GM12872 (cell line): Measurements from ENCODE around the gene F10.

Source experiments
- CTCF ChIP-seq: IDR thresholded peaks from 3 replicates; pipeline ENCODE4 v1.5.1; 2011; ENCODE audit warnings: low read depth, mild to moderate bottlenecking, low read length, moderate library complexity; ENCODE audit not compliant: insufficient read depth

The F10 gene

GRCh38 chr13:113115363-113116205, 7.0 kb upstream of the F10 start:
- no peak for TF ChIP-seq CTCF

- TF ChIP-seq CTCF, result no peak
Observed at GRCh38 chr13:113116206-113116800, 6.3 kb upstream of the F10 start.

- no peak for TF ChIP-seq CTCF
Observed at GRCh38 chr13:113116871-113117271, 5.7 kb upstream of the F10 start.

GRCh38 chr13:113117335-113117872, 5.2 kb upstream of the F10 start:
- no peak for TF ChIP-seq CTCF

- no peak for TF ChIP-seq CTCF
Observed at GRCh38 chr13:113117911-113118260, 4.7 kb upstream of the F10 start.

- TF ChIP-seq CTCF, result no peak
Observed at GRCh38 chr13:113118261-113119021, 4.2 kb upstream of the F10 start.
